ENCODE measurements around the gene TUBB.

DNA sequence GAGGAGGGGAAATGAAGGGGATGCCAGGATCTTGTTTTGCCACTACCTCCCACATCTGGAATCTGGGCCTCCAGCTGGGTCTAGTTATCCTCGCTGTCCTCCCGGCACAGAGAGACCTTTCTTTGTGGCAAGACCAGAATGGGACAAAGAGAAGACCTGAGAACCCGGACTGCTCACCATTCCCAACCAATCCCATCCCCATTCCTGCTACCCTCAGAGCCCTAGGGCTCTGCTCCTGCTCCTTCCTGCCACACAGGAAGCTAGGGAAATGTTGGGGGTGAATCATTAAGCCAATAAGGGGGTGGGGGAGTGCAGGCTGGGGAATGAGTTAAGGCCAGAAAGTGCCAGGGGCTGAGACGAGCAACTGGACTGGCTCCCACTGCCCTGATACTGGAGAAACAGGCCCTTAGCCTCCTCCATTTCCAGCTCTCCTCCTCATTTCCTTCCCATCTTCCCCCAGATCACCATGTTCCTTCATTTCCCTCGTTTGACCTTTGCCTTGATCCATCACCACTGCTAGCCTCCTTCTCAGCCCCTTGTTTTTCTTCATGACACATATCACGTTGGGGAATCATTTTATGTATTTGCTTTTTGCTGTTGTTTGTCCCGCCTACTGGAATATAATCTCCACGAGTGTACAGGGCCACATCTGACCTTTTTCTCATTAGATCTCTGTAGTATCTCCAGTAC, 28.8 kb downstream of the TUBB start:
- no peak for TF ChIP-seq SUZ12 (IDR thresholded peaks at IDR 0.05; ENCODE audit: low read length)
- TF ChIP-seq, protein P1, sequence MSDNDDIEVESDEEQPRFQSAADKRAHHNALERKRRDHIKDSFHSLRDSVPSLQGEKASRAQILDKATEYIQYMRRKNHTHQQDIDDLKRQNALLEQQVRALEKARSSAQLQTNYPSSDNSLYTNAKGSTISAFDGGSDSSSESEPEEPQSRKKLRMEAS (IDR thresholded peaks at IDR 0.05): no peak
- TF ChIP-seq TCF12 (IDR thresholded peaks at IDR 0.05; ENCODE audit: low read depth, low read length): no peak
- no peak for TF ChIP-seq POLR2AphosphoS5 (IDR thresholded peaks at IDR 0.05; ENCODE audit: low read depth, low read length)
- TF ChIP-seq, protein P2, sequence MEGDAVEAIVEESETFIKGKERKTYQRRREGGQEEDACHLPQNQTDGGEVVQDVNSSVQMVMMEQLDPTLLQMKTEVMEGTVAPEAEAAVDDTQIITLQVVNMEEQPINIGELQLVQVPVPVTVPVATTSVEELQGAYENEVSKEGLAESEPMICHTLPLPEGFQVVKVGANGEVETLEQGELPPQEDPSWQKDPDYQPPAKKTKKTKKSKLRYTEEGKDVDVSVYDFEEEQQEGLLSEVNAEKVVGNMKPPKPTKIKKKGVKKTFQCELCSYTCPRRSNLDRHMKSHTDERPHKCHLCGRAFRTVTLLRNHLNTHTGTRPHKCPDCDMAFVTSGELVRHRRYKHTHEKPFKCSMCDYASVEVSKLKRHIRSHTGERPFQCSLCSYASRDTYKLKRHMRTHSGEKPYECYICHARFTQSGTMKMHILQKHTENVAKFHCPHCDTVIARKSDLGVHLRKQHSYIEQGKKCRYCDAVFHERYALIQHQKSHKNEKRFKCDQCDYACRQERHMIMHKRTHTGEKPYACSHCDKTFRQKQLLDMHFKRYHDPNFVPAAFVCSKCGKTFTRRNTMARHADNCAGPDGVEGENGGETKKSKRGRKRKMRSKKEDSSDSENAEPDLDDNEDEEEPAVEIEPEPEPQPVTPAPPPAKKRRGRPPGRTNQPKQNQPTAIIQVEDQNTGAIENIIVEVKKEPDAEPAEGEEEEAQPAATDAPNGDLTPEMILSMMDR (IDR thresholded peaks at IDR 0.05; ENCODE audit: control extremely low read depth in 1 of 3, insufficient read depth in 1 of 3, low read depth in 1 of 3, low read length in 3 of 3): no peak
- no peak for TF ChIP-seq KDM1A (IDR thresholded peaks at IDR 0.05; ENCODE audit: borderline replicate concordance, low read length)
- TF ChIP-seq POLR2A (IDR thresholded peaks at IDR 0.05; ENCODE audit: control extremely low read depth in 1 of 2, low read depth in 2 of 2, low read length in 2 of 2): no peak
- no peak for TF ChIP-seq EZH2 (IDR thresholded peaks at IDR 0.05; ENCODE audit: low read depth, low read length, severe bottlenecking)
